Mucosa of stomach (tissue), 1 donor: ENCODE results near the gene CARNS1.

Experiments used
- H3K27me3 ChIP-seq: one replicate; pipeline ENCODE4 v1.7.0; 2013; ENCODE audit warnings: mild to moderate bottlenecking, low read length; ENCODE audit not compliant: control insufficient read depth, insufficient read depth
- H3K36me3 ChIP-seq: one replicate; pipeline ENCODE4 v1.7.0; 2013; ENCODE audit warnings: low read length; ENCODE audit not compliant: control insufficient read depth, insufficient read depth
- H3K4me1 ChIP-seq: one replicate; pipeline ENCODE4 v1.7.0; 2013; ENCODE audit warnings: mild to moderate bottlenecking, low read length; ENCODE audit not compliant: control insufficient read depth, insufficient read depth
- H3K4me3 ChIP-seq: one replicate; pipeline ENCODE4 v1.7.0; 2013; ENCODE audit warnings: low read length
- H3K9ac ChIP-seq: one replicate; pipeline ENCODE4 v1.7.0; 2013; ENCODE audit warnings: mild to moderate bottlenecking, low read length, moderate library complexity
- H3K9me3 ChIP-seq: one replicate; pipeline ENCODE4 v1.7.0; 2013; ENCODE audit warnings: mild to moderate bottlenecking, low read length, moderate library complexity; ENCODE audit not compliant: control insufficient read depth
- donor health status: Pancreatic carcinoma.

The CARNS1 gene

DNA sequence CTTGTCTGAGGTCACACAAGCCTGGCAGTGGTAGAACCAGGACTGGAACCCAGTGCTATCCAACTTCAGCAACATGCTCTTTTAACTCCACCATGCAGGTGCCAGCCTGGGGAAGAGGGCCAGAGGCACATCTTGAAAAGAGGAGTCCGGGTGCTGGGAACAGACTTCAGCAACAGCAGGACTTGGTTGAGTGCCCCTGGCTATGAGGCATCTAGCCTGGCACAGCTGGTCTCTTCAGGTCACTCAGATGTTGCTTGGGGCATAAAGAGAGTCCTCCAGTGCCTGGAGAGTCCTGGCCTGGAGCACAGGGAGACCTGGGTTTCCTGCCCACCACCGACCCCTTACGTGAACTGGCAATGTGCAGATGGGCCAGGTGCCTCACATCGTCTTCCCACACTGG lies 36.9 kb upstream of the CARNS1 start:
- Histone ChIP-seq H3K9me3 (no peaks in the 10 kb centered on the region), H3K4me3 (no peak overlapping the region), H3K4me1 (peaks cover 54% of the 10 kb centered on the region), H3K9ac (no peak overlapping the region), H3K36me3 (no peaks in the 10 kb centered on the region), H3K27me3 (peaks cover 2% of the 10 kb centered on the region)

DNA sequence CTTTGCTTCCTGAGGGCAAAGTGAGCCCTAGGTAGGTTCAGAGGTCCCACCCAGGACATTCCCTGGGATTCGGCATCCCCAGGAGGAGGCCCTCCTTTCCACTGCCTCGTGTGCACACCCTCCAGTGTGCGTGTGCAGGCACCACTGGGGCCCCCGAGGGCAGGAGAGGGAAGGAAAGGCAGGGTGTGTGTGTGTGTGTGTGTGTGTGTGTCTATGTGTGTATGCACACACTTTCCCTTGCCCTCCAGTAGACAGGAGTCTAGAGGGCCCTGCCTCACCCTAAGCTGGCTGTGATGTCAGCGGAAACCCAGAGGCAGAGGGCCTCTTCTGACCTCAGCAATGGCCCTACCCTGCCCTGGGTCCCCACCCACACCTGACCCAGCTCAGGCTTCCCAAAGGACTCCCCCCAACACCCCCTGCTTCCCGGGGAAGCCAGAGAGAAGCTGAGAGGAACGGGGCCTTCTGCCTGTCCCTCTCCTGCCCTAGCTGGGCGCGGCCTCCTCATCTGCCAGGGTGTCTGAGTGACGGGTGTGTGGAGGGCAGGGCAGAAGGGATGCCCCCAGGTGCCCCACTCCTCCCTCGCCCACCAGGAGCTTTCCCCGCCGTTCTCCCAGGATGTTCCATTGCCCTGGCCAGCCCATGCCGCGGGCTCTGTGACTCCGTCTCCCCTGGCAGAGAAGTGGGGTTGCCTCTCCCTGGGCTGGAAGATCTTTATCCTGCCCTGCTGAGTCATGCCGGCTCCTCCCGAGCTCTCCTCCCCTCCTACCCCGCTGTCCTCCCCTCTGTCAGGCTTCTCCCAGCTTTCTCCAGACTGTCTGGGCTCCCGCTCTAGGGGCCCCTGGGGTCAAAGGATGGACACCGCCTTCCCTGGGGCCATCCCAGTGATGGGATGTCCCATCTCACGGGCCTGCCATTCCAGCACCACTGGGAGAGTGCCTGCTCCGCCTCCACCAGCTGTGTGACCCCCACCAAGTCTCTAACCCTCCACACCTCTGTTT lies 36.1 kb upstream of the CARNS1 start:
- Histone ChIP-seq H3K4me3 (no peak overlapping the region), H3K36me3 (no peaks in the 10 kb centered on the region), H3K9ac (no peak overlapping the region), H3K4me1 (peaks cover 47% of the 10 kb centered on the region), H3K9me3 (no peaks in the 10 kb centered on the region), H3K27me3 (no peaks in the 10 kb centered on the region)

DNA sequence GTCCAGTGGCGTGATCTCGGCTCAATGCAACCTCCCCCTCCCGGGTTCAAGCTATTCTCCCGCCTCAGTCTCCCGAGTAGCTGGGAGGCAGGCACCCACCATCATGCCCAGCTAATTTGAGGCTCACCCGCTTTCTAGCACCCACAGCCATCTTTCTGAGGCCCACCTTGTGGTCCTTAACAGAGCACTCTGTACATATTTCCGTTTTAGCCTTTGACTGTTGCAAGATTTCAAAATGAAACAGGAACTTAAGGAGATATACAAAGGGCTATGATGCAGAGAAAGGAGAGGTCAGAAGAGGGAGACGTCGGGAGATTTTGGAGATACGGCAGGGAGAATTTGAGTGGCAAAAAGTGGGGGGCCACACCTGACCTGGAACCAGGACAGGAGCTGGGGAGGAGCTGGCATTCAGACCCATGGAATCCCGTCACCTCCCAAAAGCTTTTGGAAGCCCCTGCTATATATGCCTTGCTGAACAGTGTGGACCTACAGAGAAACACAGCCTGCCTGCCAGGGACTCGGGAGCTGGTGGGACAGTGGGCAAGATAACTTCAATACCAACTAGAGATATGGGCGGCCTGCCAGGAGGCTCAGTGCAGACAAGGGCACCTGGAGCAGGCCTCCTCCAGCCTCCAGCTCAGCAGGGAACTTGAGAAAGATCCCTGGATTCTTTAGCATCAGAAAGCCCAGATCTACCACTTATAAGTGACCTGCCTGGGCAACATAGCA lies 34.1 kb upstream of the CARNS1 start:
- Histone ChIP-seq H3K27me3 (no peaks in the 10 kb centered on the region), H3K9ac (peak overlapping the region; percentile 17), H3K36me3 (no peaks in the 10 kb centered on the region), H3K4me1 (peaks cover 42% of the 10 kb centered on the region), H3K9me3 (no peaks in the 10 kb centered on the region), H3K4me3 (no peak overlapping the region)

DNA sequence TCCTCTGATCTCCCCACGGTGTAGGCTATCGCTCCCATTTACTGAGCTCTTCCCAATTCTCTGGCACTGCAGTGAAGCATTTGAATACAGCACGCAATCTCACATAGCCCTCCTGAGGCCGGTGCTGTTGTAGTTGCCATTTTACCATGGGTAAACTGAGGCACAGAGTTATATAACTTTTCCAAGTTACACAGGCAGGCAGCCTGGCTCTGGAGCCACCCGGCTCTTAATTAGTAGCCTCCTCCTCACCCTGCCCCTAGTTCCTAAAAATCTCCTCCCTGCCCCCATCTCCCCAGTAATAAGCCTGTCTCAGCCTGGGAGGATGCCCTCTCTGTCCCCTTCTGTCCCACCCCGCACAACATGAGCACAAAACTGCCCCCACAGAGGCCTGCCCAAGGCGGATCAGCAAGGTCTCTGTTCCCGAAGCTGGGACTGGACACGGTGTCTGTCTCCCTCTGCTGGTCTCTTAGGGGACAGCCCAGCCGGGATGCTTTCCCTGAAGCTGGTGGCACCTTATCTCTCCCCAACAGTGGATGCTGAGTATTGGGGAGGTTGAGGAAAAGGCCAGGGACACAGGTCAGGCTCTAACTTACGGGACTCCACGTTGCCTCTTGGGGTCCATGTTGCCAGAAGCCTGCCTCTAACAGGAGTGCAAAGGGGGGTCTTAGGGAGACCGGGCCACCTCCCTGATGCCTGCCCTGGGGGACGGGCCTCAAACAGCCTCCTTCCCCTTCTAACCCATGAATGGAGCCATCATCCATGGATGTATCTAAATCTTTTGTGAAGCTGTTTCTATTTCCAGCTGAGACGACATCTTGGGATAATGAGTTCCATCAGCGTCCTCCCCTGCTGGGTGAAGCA lies 33.0 kb upstream of the CARNS1 start:
- Histone ChIP-seq H3K27me3 (no peaks in the 10 kb centered on the region), H3K9me3 (no peaks in the 10 kb centered on the region), H3K36me3 (no peaks in the 10 kb centered on the region), H3K9ac (no peak overlapping the region), H3K4me3 (no peak overlapping the region), H3K4me1 (peaks cover 37% of the 10 kb centered on the region)

DNA sequence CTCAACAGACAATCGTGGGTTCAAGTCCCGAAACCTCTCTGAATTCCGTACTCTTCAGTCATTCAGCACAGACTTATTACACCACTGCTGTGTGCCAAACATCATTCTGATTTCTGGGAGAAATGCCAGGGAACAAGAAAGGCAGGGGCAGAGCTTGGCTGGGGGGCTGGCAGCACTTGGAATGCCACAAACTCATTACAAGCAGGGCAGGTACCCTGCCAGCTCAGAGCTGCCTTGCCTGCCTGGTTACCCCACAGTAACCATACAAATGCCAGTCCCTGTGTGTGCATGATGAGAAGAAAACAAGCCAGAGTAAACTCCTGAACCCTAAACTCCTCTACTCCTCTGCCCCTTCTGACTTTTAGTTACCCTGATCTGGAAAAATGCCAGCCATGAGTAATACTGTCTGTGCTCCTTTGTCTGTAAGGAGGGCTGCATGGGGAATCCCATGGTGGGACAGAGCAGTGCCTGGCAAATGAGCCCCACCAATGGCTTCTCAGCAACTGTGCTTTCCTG lies 30.6 kb upstream of the CARNS1 start:
- Histone ChIP-seq H3K4me1 (peaks cover 22% of the 10 kb centered on the region), H3K9me3 (no peaks in the 10 kb centered on the region), H3K27me3 (no peaks in the 10 kb centered on the region), H3K9ac (no peak overlapping the region), H3K4me3 (no peak overlapping the region), H3K36me3 (no peaks in the 10 kb centered on the region)

DNA sequence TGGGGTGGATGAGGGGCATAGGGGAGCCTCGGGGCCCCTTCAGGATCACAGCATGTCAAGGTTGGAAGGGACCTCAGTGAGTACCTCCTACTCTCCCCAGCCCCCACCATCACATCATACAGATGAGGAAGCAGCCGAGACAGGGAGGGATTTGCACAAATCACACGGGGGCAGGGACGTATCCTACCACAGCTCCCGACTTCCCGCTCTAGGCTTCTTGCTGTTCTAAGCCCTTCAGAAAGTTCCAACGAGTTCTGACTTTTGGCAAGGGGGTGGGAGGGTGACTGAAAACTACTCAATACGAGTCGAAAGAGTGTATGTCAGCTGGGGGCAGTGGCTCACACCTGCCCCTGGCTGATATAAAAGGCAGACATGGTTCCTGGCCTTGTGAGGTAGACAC lies 28.4 kb upstream of the CARNS1 start:
- no peak overlapping the region for H3K9ac ChIP-seq
- no peaks in the 10 kb centered on the region for H3K27me3 ChIP-seq
- no peak overlapping the region for H3K4me3 ChIP-seq
- peaks cover 10% of the 10 kb centered on the region for H3K4me1 ChIP-seq
- H3K36me3 ChIP-seq: no peaks in the 10 kb centered on the region
- no peaks in the 10 kb centered on the region for H3K9me3 ChIP-seq

DNA sequence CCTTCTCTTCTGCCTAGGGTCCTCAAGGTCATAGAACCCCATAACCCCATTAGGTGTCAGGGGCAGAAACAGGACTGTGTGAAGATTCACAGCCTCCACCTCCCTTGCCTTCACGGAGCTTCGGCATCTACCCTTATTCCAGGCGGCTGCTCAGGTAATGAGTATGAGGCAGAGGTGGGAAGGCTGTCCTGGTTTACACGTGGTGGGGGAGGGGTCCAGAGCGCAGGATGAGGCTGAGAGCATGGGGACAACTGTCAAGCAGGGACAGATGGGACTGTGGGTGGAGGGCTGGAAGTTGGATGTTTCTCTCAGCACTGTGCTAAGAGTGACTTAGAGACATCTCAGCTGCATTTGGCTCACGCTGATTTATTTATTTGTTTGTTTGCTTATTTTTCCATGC lies 28.0 kb upstream of the CARNS1 start:
- Histone ChIP-seq H3K36me3 (no peaks in the 10 kb centered on the region), H3K4me3 (no peak overlapping the region), H3K27me3 (no peaks in the 10 kb centered on the region), H3K9ac (no peak overlapping the region), H3K9me3 (no peaks in the 10 kb centered on the region), H3K4me1 (peaks cover 8% of the 10 kb centered on the region)

DNA sequence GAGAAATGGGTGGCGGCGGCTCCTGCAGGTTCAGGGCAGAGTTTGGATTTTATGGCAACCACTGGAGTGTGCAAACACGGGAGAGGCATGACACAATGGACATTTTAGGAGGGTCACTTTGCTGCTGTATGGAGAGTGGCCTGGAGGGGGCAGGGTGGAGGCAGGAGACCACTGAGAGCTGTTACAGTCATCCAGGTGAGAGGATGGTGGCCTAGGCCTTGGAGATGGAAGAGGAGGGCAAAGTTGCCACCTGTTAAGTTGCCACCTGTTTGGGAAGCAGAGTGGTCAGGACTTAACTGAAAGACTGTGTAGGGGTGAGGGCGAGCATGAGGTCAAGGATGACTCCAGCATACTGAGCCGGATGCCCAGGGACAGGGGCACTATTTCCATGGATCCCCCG lies 26.0 kb upstream of the CARNS1 start:
- H3K27me3 ChIP-seq: no peaks in the 10 kb centered on the region
- H3K9me3 ChIP-seq: no peaks in the 10 kb centered on the region
- H3K36me3 ChIP-seq: no peaks in the 10 kb centered on the region
- H3K9ac ChIP-seq: no peak overlapping the region
- no peak overlapping the region for H3K4me3 ChIP-seq
- H3K4me1 ChIP-seq: peaks cover 11% of the 10 kb centered on the region

DNA sequence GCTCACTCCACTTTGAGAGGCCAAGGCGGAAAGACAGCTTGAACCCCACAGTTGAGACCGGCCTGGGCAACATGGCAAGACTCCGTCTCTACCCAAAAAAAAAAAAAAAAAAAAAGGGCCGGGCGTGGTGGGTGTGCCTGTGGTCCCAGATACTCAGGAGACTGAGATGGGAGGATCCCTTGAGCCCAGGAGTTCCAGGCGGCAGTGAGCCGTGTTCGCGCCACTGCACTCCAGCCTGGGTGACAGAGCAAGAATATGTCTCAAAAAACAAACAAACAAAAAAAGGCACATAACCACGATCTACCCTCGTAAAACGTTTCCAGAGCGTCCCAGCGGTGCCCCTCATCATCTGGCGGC lies 24.6 kb upstream of the CARNS1 start:
- peak overlapping the region; percentile 89 for H3K9ac ChIP-seq
- no peaks in the 10 kb centered on the region for H3K9me3 ChIP-seq
- no peaks in the 10 kb centered on the region for H3K27me3 ChIP-seq
- peaks cover 11% of the 10 kb centered on the region for H3K4me1 ChIP-seq
- peak overlapping the region; percentile 82 for H3K4me3 ChIP-seq
- H3K36me3 ChIP-seq: no peaks in the 10 kb centered on the region

DNA sequence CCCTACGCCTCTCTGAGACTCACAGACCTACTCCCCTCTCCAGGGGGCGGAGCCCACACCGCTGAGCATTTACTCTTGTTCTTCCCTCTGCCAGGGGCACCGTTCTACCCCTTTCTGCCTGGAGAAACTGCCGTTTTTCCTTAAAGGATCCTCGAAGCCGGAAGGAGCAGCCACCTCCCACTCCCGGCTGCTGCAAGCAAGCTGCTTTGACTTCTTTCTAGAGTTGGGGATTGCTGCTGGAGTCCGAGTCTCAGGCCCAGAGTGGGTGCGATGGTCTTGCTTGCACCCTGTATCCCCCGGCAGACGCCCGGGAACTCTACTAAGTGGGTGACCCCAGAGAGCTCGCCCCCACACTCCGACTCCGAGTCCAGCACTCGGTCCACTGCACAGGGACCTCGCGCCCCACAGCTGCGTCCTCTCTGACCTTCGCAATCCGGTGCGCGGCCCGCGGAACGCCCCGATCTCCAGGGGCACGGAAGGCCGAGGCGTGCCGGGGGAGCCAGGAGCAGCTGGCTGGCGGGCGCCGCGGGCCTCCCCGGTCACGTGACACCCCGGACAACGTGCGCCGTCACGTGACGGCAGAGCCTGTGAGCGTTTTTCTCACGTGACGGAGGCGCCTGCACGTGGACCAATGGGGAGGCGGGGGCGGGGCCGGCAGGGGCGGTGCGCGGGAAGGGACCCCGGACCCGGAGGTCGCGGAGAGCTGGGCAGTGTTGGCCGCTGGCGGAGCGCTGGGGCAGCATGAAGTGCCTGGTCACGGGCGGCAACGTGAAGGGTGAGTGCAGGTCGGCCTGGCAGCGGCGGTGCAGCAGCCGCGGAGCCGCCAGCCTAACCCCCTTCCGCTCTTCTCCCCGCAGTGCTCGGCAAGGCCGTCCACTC lies 23.9 kb upstream of the CARNS1 start, which contains the start of gene RAD9A:
Gene RAD9A, plus strand, starts transcription at position 683 of the 879 bp plus-strand sequence. Its CDS starts 59 bp downstream, at position 742.
- Histone ChIP-seq H3K4me1 (peaks cover 11% of the 10 kb centered on the region), H3K4me3 (peak within 1 kb of the TSS; percentile 82), H3K27me3 (no peaks in the 10 kb centered on the region), H3K9me3 (no peaks in the 10 kb centered on the region), H3K9ac (peak within 1 kb of the TSS; percentile 89), H3K36me3 (no peaks in the 10 kb centered on the region)
